ENCODE data around the gene IGFL4.

The IGFL4 gene

DNA sequence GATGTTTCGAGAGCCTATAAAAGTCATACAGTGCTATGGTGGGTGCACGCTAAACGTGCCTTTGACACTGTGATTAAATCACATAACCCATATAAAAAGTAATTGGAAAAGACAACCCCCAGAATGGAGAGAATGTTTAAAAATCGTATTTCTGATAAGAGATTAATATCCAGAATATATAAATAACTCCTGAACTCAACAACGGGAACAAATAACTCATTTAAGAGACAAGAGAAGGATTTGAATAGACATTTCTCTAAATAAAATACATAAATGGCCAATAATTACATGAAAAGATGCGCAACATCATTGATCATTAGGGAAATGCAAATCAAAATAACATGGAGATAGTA, 37.0 kb upstream of the IGFL4 start:
- Histone ChIP-seq H3K9me2 (ENCODE audit: low read depth, low read length) (no peaks in the 10 kb centered on the region), H2AFZ (ENCODE audit: low read length) (no peak overlapping the region), H4K20me1 (ENCODE audit: insufficient read depth, low read length) (no peaks in the 10 kb centered on the region), H3K9ac (ENCODE audit: low read length) (no peak overlapping the region), H3K4me2 (ENCODE audit: low read length) (no peak overlapping the region), H3K27ac (ENCODE audit: low read depth, low read length, poor library complexity, severe bottlenecking) (no peak overlapping the region), H3K4me1 (ENCODE audit: insufficient read depth, low read length, severe bottlenecking) (no peaks in the 10 kb centered on the region), H3F3A (ENCODE audit: insufficient read depth, low read length) (no peaks in the 10 kb centered on the region), H3K27me3 (ENCODE audit: insufficient read depth, low read length) (peaks cover 6% of the 10 kb centered on the region; the same call in 1 of the 2 replicates), H3K9me3 (ENCODE audit: low read length) (no peaks in the 10 kb centered on the region), H3K79me2 (ENCODE audit: insufficient read depth, low read length) (no peaks in the 10 kb centered on the region), H3K36me3 (ENCODE audit: insufficient read depth, low read length) (no peaks in the 10 kb centered on the region), H3K4me3 (ENCODE audit: low read depth, low read length, poor library complexity, severe bottlenecking) (no peak overlapping the region)
- TF ChIP-seq EZH2 (IDR thresholded peaks at IDR 0.05; ENCODE audit: borderline replicate concordance, low read length), result no peak
- TF ChIP-seq, protein P1, sequence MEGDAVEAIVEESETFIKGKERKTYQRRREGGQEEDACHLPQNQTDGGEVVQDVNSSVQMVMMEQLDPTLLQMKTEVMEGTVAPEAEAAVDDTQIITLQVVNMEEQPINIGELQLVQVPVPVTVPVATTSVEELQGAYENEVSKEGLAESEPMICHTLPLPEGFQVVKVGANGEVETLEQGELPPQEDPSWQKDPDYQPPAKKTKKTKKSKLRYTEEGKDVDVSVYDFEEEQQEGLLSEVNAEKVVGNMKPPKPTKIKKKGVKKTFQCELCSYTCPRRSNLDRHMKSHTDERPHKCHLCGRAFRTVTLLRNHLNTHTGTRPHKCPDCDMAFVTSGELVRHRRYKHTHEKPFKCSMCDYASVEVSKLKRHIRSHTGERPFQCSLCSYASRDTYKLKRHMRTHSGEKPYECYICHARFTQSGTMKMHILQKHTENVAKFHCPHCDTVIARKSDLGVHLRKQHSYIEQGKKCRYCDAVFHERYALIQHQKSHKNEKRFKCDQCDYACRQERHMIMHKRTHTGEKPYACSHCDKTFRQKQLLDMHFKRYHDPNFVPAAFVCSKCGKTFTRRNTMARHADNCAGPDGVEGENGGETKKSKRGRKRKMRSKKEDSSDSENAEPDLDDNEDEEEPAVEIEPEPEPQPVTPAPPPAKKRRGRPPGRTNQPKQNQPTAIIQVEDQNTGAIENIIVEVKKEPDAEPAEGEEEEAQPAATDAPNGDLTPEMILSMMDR (IDR thresholded peaks at IDR 0.05; ENCODE audit: low read length), result no peak

- no peak overlapping the region for H3K27ac ChIP-seq (ENCODE audit: low read depth, low read length, poor library complexity, severe bottlenecking)
- H3K4me1 ChIP-seq (ENCODE audit: insufficient read depth, low read length, severe bottlenecking), result no peaks in the 10 kb centered on the region
- no peaks in the 10 kb centered on the region for H3K79me2 ChIP-seq (ENCODE audit: insufficient read depth, low read length)
- no peaks in the 10 kb centered on the region for H3K9me2 ChIP-seq (ENCODE audit: low read depth, low read length)
- no peak overlapping the region for H3K4me2 ChIP-seq (ENCODE audit: low read length)
- H2AFZ ChIP-seq (ENCODE audit: low read length), result no peak overlapping the region
- H3K27me3 ChIP-seq (ENCODE audit: insufficient read depth, low read length), result peaks cover 6% of the 10 kb centered on the region; the same call in 1 of the 2 replicates
- H3K9ac ChIP-seq (ENCODE audit: low read length), result no peak overlapping the region
- TF ChIP-seq, protein P1 (IDR thresholded peaks at IDR 0.05; ENCODE audit: low read length), result peak; percentile 78
- no peak for TF ChIP-seq EZH2 (IDR thresholded peaks at IDR 0.05; ENCODE audit: borderline replicate concordance, low read length)
- H3K4me3 ChIP-seq (ENCODE audit: low read depth, low read length, poor library complexity, severe bottlenecking), result no peak overlapping the region
- no peaks in the 10 kb centered on the region for H3K36me3 ChIP-seq (ENCODE audit: insufficient read depth, low read length)
- no peaks in the 10 kb centered on the region for H3F3A ChIP-seq (ENCODE audit: insufficient read depth, low read length)
- H4K20me1 ChIP-seq (ENCODE audit: insufficient read depth, low read length), result no peaks in the 10 kb centered on the region
- H3K9me3 ChIP-seq (ENCODE audit: low read length), result no peaks in the 10 kb centered on the region
These were observed 36.4 kb upstream of the IGFL4 start for GRCh38 chr19:46076951-46077814.

GRCh38 chr19:46076031-46076880, 35.5 kb upstream of the IGFL4 start:
- Histone ChIP-seq H3K27me3 (ENCODE audit: insufficient read depth, low read length) (peaks cover 6% of the 10 kb centered on the region; the same call in 1 of the 2 replicates), H3K4me2 (ENCODE audit: low read length) (no peak overlapping the region)

More at GRCh38 chr19:46076031-46076880, 35.5 kb upstream of the IGFL4 start:
- TF ChIP-seq, protein P1 (IDR thresholded peaks at IDR 0.05; ENCODE audit: low read length), result peak; percentile 10; the same call in 1 of the 2 replicates
- no peak for TF ChIP-seq EZH2 (IDR thresholded peaks at IDR 0.05; ENCODE audit: borderline replicate concordance, low read length)
- Histone ChIP-seq H3K79me2 (ENCODE audit: insufficient read depth, low read length) (no peaks in the 10 kb centered on the region), H3K4me1 (ENCODE audit: insufficient read depth, low read length, severe bottlenecking) (no peaks in the 10 kb centered on the region), H3K9ac (ENCODE audit: low read length) (no peak overlapping the region), H3K9me3 (ENCODE audit: low read length) (no peaks in the 10 kb centered on the region), H3K27ac (ENCODE audit: low read depth, low read length, poor library complexity, severe bottlenecking) (no peak overlapping the region), H3K36me3 (ENCODE audit: insufficient read depth, low read length) (no peaks in the 10 kb centered on the region), H2AFZ (ENCODE audit: low read length) (no peak overlapping the region), H3K9me2 (ENCODE audit: low read depth, low read length) (no peaks in the 10 kb centered on the region), H3F3A (ENCODE audit: insufficient read depth, low read length) (no peaks in the 10 kb centered on the region), H3K4me3 (ENCODE audit: low read depth, low read length, poor library complexity, severe bottlenecking) (no peak overlapping the region), H4K20me1 (ENCODE audit: insufficient read depth, low read length) (no peaks in the 10 kb centered on the region)

All from OCI-LY1 (cell line).